HG02885 (cell line): ENCODE results near the gene CCL28.
"Not testable (repeated sequence)": the region's sequence is repeated elsewhere in the genome, so short reads cannot be mapped to it uniquely, and the experiment has no call there.

Experiments used
- ATAC-seq: cut with Tn5 transposase; IDR thresholded peaks from one replicate; pipeline ENCODE4 v1.9.1; 2021; ENCODE audit warnings: mild to moderate bottlenecking; ENCODE audit not compliant: unreplicated experiment, poor library complexity

Gene CCL28

GRCh38 chr5:43412156-43412555, at the start of gene CCL28:
Gene CCL28 (minus strand): TSS chr5:43412391. CDS start chr5:43412316, 75 bp downstream.
- no peak for ATAC-seq

GRCh38 chr5:43461066-43461465, 48.9 kb upstream of the CCL28 start:
- no peak for ATAC-seq

GRCh38 chr5:43456556-43456955, 44.4 kb upstream of the CCL28 start:
- no peak for ATAC-seq

- not testable (repeated sequence) for ATAC-seq
These were observed 29.4 kb upstream of the CCL28 start for GRCh38 chr5:43441575-43441974.

GRCh38 chr5:43437062-43437660, 25.0 kb upstream of the CCL28 start:
- ATAC-seq: no peak

GRCh38 chr5:43433382-43433781, 21.2 kb upstream of the CCL28 start:
- no peak for ATAC-seq

GRCh38 chr5:43432486-43433375, 20.5 kb upstream of the CCL28 start:
- no peak for ATAC-seq

GRCh38 chr5:43429706-43430105, 17.5 kb upstream of the CCL28 start:
- ATAC-seq: no peak

- ATAC-seq: no peak
These were observed 16.8 kb upstream of the CCL28 start for GRCh38 chr5:43429016-43429415.

- ATAC-seq: peak; percentile 40
These were observed 15.1 kb upstream of the CCL28 start for GRCh38 chr5:43427306-43427705.

- ATAC-seq: no peak
These were observed 13.8 kb upstream of the CCL28 start for GRCh38 chr5:43425983-43426382.

GRCh38 chr5:43423086-43423485, 10.9 kb upstream of the CCL28 start:
- not testable (repeated sequence) for ATAC-seq

GRCh38 chr5:43422143-43422542, 10.0 kb upstream of the CCL28 start:
- ATAC-seq: no peak

- no peak for ATAC-seq
These were observed 9.4 kb upstream of the CCL28 start for GRCh38 chr5:43421450-43422133.

- ATAC-seq: no peak
These were observed 8.1 kb upstream of the CCL28 start for GRCh38 chr5:43420241-43420640.

- no peak for ATAC-seq
These were observed 6.4 kb upstream of the CCL28 start for GRCh38 chr5:43418561-43418960.

- ATAC-seq: no peak
These were observed 4.7 kb upstream of the CCL28 start for GRCh38 chr5:43416803-43417394.

GRCh38 chr5:43415935-43416802, 4.0 kb upstream of the CCL28 start:
- ATAC-seq: no peak

GRCh38 chr5:43413966-43414365, 1.8 kb upstream of the CCL28 start:
- ATAC-seq: no peak

- ATAC-seq: no peak
These were observed 453 bp upstream of the CCL28 start for GRCh38 chr5:43412644-43413043.
